Lower leg skin (tissue), 4 donors: ENCODE results near the gene AP1AR. TPM values are rescaled to one million over a fixed set of nuclear protein-coding genes. Genes with fewer than 3 reads are reported as not detected.
"Not testable (repeated sequence)": the region's sequence is repeated elsewhere in the genome, so short reads cannot be mapped to it uniquely, and the experiment has no call there.

ENCODE experiments used
- DNase-seq, 2 donors: peaks; one replicate each; pipeline ENCODE4 v3.0.0-alpha.2; 2019; ENCODE audit warnings: low spot score in 2 of 2
- H3K4me3 ChIP-seq: fragments of 200-600 bp; sonication (generic); 2 replicates; pipeline ENCODE4 v1.5.1; 2017; ENCODE audit warnings: mild to moderate bottlenecking, low read depth; ENCODE audit not compliant: poor library complexity, severe bottlenecking
- POLR2A ChIP-seq, 2 donors: fragments of 450-650 bp; IDR thresholded peaks; one replicate each; pipeline ENCODE4 v1.6.1; 2016 to 2017; ENCODE audit warnings: antibody characterized with exemption in 2 of 2, mild to moderate bottlenecking in 1 of 2, moderate library complexity in 1 of 2
- WGBS, 2 donors: methylation state at CpG; one replicate each; pipeline ENCODE4 v1.1.5; 2018; 5-methylcytosine and 5-hydroxymethylcytosine counted together
- intact Hi-C: fragments of 100-400 bp; cut with DNase I; formaldehyde crosslinking; loops from one replicate; pipeline ENCODE4 v1.15.0; 2023; ENCODE audit warnings: low total_unique reads
- total RNA-seq, 4 donors: library from RNA; depleted of rRNA; stranded (reverse); fragments of >200 nt; gene quantifications; one replicate each; pipeline ENCODE4 v1.1.0, GENCODE V29; 2016
- TF ChIP-seq, protein P1 (sequence below), 3 donors: fragments of 450-650 bp; IDR thresholded peaks; one replicate each; pipeline ENCODE4 v1.5.1; 2016; ENCODE audit warnings: antibody characterized with exemption in 3 of 3, mild to moderate bottlenecking in 3 of 3, moderate library complexity in 2 of 3

The AP1AR gene
- total RNA-seq, 4 donors from 2014 or later, result 12.9 to 24.9 (median 17.4) TPM

DNA sequence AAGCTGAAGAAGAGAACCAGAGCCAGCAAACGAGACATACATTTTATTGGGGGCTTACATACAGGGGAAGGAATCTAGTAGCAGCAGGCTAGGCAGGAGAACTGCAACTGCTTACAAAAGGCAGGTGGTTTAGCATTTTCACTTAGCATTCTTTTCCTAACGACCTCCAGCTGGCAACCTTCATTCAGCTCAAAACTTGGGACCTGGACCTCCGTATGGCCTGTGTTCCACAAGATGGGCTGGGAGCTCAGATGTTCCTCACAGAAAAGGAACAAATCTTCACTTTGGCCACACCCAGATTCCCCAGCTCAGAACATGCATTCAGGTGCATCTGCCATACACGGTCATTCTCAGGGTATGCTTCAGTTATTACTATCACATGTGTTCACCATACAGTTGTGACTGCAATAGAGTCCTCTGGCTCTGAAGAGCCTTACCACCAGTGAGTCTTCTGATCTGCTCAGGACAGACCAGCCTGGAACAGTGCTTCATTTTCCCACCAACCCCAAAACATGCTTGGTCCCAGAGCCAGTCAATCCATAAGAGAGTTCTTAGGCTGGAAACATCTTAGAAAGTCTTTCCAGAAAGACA, 29.6 kb upstream of the AP1AR start:
- H3K4me3 ChIP-seq, result no peak overlapping the region
- no peak for DNase-seq
- intact Hi-C loops, result no loop called here
- WGBS, 2 donors, result 66 to 69% methylated on average over 4 of the region's 4 CpGs
- TF ChIP-seq, protein P1, sequence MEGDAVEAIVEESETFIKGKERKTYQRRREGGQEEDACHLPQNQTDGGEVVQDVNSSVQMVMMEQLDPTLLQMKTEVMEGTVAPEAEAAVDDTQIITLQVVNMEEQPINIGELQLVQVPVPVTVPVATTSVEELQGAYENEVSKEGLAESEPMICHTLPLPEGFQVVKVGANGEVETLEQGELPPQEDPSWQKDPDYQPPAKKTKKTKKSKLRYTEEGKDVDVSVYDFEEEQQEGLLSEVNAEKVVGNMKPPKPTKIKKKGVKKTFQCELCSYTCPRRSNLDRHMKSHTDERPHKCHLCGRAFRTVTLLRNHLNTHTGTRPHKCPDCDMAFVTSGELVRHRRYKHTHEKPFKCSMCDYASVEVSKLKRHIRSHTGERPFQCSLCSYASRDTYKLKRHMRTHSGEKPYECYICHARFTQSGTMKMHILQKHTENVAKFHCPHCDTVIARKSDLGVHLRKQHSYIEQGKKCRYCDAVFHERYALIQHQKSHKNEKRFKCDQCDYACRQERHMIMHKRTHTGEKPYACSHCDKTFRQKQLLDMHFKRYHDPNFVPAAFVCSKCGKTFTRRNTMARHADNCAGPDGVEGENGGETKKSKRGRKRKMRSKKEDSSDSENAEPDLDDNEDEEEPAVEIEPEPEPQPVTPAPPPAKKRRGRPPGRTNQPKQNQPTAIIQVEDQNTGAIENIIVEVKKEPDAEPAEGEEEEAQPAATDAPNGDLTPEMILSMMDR (IDR thresholded peaks at IDR 0.05), result no peak
- TF ChIP-seq POLR2A (IDR thresholded peaks at IDR 0.05), result no peak

GRCh38 chr4:112203593-112203992, 28.0 kb upstream of the AP1AR start:
- H3K4me3 ChIP-seq, result no peak overlapping the region
- 88 to 94% methylated on average over 1 of the region's 1 CpG for WGBS, 2 donors
- no peak for TF ChIP-seq POLR2A (IDR thresholded peaks at IDR 0.05)
- TF ChIP-seq, protein P1 (IDR thresholded peaks at IDR 0.05), result no peak
- intact Hi-C loops, result no loop called here
- DNase-seq, result no peak

DNA sequence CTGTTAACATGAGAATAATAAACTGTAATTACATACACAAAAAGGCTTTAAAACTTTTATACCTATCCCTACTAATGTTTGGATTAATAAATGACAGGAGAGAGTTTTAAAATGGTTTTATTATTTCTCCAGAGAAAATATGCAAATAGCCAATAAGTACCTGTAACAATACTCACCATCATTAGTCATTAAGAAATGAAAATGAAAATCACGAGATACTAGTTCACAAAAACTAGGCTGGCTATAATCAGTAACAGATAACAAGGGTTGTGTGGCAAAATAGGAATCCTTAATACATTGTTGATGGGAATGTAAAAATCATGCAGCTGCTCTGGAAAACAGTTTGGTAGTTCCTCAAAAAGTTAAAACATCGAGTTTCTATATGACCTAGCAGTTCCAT, 25.2 kb upstream of the AP1AR start:
- WGBS, 2 donors, result 64 to 76% methylated on average over 2 of the region's 2 CpGs
- intact Hi-C loops, result no loop called here
- DNase-seq, result no peak
- H3K4me3 ChIP-seq, result no peak overlapping the region
- TF ChIP-seq, protein P1 (IDR thresholded peaks at IDR 0.05), result no peak
- no peak for TF ChIP-seq POLR2A (IDR thresholded peaks at IDR 0.05)

DNA sequence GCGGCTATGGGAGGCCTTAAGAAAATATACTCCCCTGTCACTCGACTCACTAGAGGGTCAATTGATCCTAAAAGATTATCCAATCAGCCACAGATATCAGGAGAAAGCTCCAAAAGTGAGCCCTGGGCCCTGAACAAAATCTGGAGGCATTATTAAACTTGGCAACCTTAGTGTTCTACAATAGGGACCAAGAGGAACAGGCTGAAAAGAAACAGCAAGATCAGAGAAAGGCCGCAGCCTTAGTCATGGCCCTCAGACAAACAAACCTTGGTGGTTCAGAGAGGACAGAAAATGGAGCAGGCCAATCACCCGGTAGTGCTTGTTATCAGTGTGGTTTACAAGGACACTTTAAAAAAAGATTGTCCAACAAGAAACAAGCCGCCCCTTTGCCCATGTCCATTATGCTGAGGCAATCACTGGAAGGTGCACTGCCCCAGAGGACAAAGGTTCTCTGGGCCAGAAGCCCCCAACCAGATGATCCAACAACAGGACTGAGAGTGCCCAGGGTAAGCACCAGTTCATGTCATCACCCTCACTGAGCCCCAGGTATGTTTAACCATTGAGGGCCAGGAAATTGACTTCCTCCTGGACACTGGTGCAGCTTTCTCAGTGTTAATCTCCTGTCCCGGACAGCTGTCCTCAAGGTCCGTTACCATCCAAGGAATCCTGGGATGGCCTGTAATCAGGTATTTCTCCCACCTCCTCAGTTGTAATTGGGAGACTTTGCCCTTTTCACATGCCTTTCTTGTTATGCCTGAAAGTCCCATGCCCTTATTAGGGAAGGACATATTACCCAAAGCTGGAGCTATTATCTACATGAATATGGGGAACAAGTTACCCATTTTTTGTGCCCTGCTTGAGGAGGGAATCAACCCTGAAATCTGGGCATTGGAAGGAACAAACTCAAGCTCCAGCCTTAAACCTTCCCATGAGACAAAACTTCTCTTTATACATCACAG, 23.2 kb upstream of the AP1AR start:
- 84 to 85% methylated on average over 7 of the region's 7 CpGs for WGBS, 2 donors
- H3K4me3 ChIP-seq, intact Hi-C loops, DNase-seq: not testable (repeated sequence)

DNA sequence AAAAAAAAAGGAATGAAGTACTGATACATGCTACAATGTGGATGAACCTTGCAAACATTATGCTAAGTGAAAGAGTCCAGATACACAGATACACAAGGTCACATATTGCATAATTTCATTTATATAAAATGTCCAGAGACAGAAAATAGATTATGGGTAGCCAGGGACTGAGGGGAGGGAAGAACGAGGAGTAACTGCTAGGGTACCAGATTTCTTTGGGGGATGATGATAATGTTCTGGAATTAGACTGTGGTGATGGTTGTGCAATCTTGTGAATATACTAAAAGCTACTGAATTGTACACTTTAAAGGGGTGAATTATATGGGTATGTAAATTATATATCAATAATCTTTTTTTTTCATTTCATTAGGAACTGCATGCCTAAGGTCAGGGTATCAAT, 20.8 kb upstream of the AP1AR start:
- no peak overlapping the region for H3K4me3 ChIP-seq
- TF ChIP-seq POLR2A (IDR thresholded peaks at IDR 0.05), result no peak
- TF ChIP-seq, protein P1 (IDR thresholded peaks at IDR 0.05), result no peak
- WGBS, 2 donors, result 80 to 83% methylated on average over 1 of the region's 1 CpG
- intact Hi-C loops, result no loop called here
- DNase-seq, result no peak

DNA sequence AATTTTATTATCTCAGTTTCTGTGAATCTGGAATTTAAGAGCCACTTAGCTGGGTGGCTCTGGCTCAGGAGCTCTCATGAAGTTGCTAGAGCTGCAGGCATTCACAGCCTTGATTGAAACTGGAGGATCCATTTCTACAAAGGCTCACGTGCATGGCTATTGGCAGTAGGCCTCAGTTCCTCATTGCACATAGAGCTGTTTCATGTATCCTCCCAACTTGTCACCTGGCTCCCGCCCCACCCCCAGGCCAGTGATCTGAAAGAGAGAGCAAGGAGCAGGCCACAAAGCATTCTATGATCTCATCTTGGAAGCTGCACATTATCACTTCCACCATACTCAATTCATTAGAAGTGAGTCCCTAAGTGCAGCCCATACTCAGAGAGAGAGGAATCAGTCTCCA, 18.5 kb upstream of the AP1AR start:
- TF ChIP-seq, protein P1 (IDR thresholded peaks at IDR 0.05), result no peak
- TF ChIP-seq POLR2A (IDR thresholded peaks at IDR 0.05), result no peak
- H3K4me3 ChIP-seq, result no peak overlapping the region
- 36 to 78% methylated on average over 2 of the region's 2 CpGs for whole genome bisulfite sequencing, 2 donors
- DNase-seq, result no peak
- intact Hi-C loops, result no loop called here
